Myocyte (in vitro differentiated cells): ENCODE results near the gene AICDA. TPM values are rescaled to one million over a fixed set of nuclear protein-coding genes. Genes with fewer than 3 reads are reported as not detected.
A peak's percentile ranks its signal among the peaks of the same experiment; 100 is the strongest.
"Not testable (repeated sequence)": the region's sequence is repeated elsewhere in the genome, so short reads cannot be mapped to it uniquely, and the experiment has no call there.

Experiments
- DNase-seq: peaks from one replicate; pipeline ENCODE4 v3.0.0-alpha.2; 2012; ENCODE audit warnings: low read depth
- polyA plus RNA-seq: library from polyadenylated mRNA; unstranded; fragments of >200 nt; gene quantifications from one replicate; pipeline ENCODE4 v1.2.1, GENCODE V29; 2012; ENCODE audit warnings: missing spikeins
- total RNA-seq: library from RNA; depleted of rRNA; stranded (reverse); fragments of >200 nt; gene quantifications from 2 replicates; pipeline ENCODE4 v1.2.3, GENCODE V29; 2014

Gene AICDA
- total RNA-seq = 0.43 TPM in 1 of 2 replicates, not detected in the other
- 0.20 TPM for polyA plus RNA-seq

- no peak for DNase-seq
Measured at GRCh38 chr12:8612629-8613028, at the start of gene AICDA. Gene AICDA (minus strand): TSS chr12:8612859. CDS start chr12:8612767, 92 bp downstream.

DNA sequence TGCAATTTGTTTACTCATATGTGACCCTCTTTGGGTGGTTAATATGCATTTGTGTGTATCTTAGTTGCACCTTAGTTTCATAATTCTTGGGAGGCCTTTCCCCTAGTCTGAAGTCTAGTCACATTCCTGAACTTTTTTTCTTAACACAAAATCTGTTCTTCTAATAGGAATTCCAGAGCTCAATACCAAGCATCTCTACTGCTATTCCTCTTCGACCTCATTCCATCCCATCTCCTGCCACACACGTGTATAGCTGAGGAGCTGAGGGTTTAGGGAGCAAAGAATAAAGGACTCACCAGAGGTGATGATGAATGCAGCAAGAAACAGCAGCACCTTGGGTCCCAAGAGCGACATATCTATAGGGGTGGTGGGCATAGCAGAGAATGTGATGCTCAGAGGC lies 49.1 kb upstream of the AICDA start:
- no peak for DNase-seq

DNA sequence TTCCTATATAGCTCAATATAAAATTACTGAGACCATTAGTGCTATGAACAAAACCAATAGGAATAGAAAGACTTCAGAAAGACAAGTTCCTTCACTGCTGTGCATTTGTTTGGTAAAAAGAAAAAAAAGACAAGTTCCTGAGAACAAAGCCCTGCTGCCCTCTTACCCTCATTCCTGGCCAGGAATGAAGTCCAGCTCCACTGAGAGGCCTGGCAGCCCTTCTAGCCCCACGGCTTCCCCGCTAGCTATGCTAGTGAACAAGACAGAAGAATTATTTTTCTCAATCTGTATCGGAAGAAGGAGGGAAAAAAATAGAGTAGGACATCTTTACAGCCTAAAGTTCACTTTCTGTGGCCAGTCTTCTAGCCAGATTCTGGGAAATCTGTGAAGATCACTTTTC lies 48.4 kb upstream of the AICDA start:
- no peak for DNase-seq

DNA sequence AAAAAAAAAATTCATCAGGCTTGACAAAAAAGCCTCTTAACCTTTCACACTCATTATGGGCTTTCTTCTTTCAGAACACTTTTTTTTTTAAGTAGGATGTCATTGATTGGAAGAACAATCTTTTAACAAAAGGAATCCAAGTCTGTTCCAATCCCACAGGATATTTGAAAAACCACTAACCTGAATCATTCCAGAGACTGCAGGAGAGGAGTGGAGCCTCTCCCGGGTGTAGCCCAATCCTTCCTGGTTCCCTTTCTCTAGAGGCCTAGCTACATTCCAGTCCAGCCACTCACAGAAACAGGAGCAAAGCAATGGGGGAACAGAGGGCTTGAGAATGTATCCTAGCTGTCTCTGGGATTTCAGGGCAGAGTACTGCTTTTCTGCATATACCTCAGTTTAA lies 45.7 kb upstream of the AICDA start:
- peak; percentile 69 for DNase-seq

DNA sequence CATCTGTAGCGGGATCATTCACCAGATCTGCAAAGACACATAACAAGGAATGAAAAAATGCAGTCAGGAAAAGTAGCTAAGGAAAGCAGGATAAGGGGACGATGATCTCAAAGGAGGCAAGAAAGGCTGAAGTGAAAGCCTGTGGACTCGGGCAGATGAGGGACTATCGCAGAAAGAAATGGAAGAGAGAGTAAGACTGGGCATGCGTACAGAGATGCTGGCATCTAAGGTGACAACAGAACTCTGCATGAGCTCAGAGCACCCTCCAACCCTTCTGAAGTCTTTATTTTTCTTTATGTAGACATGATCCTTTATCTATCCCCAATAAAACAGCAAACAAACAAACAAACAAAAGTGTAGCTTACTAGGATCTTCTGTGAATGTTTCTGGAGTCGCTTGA lies 42.8 kb upstream of the AICDA start:
- DNase-seq = no peak

DNA sequence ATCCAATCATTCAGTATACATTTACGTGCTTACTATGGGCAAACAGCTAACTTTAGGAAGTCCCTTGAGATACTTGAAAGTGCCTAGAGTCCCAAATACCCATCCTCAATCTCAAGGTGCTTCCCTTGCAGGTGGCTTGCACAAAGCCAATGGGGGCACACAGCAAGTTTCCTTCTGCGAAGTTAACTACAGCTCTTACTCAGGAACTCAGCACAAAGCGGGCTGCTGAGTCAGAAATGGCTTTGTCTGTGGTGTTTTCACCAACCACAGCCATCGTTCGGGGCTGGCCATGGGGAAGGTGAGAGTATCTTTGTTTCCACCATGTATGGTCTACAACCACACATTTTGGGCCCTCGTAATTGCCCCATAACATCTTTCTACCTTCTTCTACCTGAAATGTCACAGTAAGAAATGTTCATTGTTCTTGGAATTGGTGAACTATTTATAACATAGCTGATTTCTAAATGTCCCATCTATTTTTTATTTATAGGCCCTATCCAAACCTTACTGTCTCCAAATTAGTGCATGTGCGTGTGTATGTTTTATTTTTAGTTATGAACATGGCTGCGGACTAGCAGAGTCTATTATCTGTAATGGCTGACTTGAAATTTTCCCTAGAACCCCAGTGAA lies 36.0 kb upstream of the AICDA start:
- peak; percentile 44 for DNase-seq

DNA sequence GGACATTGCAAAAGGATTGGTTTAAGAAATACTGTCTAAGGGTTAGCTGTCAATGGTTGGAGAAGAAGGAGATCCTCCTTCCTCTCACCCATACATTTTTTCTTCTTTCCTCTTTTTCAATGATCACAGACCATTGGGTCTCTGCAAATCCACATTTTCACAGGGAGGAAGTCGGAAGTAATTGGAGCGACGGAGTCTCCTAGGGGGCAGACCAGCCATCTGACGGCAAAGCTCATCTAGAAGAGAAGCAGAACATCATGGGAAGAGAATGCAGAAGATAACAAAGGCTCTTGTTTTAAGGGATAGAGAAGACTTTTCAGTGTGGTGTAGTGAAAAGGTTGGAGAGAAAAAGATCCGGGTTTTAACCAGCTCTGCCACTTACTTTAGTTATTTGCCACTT lies 35.3 kb upstream of the AICDA start:
- DNase-seq = no peak

DNA sequence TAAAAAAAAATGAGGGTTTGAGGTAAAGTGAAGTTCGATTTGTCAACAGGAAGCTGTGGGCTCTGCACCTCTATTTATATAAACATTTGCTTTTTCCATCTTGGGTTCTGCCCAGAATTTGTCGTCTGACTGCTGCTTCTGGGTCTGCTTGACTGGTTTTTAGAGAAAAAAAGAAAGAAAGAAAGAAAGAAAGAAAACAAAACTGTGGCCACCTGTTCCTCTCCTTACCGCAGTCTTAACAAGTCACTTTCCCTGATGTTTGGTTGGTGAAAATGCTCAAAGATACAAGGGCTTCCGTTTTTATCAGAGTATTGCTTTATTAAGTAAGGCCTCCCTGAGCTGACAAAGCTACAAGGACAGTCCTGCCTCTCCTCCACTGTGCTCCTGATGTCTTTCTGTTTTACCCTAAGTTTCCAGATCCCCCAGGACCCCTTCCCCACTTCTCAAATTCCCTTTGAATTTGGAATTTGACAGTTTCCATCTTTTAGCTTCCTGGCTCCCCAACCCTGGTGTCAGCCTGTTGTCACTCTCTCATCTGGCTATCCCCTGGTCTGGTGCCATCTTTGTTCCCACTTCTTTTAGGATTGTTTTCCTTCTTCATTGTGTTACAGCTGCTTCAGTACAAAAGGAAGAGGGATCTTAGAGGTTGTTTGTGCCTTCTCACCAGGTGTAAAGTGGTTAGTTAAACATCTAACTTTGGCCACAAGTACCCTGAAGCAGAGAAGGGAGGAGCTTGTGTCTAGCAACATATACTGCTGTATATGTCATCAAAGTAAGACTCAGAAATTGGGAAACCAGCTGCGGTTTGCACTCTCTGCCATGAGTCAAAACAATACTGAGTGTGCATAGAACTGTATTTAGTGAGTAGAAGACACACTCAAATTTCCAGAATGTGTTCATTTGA lies 31.9 kb upstream of the AICDA start:
- peak; percentile 46 for DNase-seq

GRCh38 chr12:8642775-8643174 lies 30.1 kb upstream of the AICDA start:
- DNase-seq = no peak

DNA sequence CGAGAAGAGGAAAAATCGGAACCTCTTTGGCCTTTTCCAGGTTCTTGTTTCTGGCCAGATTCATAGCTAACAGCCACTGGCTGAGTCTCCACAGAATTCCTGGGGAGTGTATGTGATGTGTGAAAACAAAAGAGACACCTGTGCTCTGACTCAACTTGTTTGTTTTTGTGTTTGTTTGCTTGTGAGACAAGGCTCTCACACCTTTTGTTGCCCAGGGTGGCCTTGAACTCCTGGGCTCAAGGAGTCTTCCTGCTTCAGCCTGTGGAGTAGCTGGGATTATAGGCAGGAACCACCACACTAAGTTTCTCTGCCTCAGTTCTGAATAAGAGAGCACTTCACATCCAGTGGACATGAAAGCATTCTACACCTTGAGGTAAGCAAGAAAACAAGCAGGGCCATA lies 27.3 kb upstream of the AICDA start:
- DNase-seq = no peak

GRCh38 chr12:8638951-8639350 lies 26.3 kb upstream of the AICDA start:
- no peak for DNase-seq

- no peak for DNase-seq
Measured at GRCh38 chr12:8637666-8638065, 25.0 kb upstream of the AICDA start.

GRCh38 chr12:8637244-8637643 lies 24.6 kb upstream of the AICDA start:
- DNase-seq = no peak

- peak; percentile 72 for DNase-seq
Measured at GRCh38 chr12:8636581-8636980, 23.9 kb upstream of the AICDA start.

DNA sequence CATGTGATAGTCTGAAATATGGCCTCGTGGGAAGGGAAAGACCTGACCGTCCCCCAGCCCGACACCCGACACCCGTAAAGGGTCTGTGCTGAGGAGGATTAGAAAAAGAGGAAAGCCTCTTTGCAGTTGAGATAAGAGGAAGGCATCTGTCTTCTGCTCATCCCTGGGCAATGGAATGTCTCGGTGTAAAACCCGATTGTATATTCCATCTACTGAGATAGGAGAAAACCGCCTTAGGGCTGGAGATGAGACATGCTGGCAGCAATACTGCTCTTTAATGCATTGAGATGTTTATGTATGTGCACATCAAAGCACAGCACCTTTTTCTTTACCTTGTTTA lies 23.3 kb upstream of the AICDA start:
- DNase-seq = not testable (repeated sequence)

GRCh38 chr12:8635342-8636006 lies 22.8 kb upstream of the AICDA start:
- not testable (repeated sequence) for DNase-seq

- DNase-seq = no peak
Measured at GRCh38 chr12:8630131-8630530, 17.5 kb upstream of the AICDA start.

- peak; percentile 94 for DNase-seq
Measured at GRCh38 chr12:8629486-8630033, 16.9 kb upstream of the AICDA start.

- peak; percentile 52 for DNase-seq
Measured at GRCh38 chr12:8628731-8629130, 16.1 kb upstream of the AICDA start.

- not testable (repeated sequence) for DNase-seq
Measured at GRCh38 chr12:8624750-8625149, 12.1 kb upstream of the AICDA start.

DNA sequence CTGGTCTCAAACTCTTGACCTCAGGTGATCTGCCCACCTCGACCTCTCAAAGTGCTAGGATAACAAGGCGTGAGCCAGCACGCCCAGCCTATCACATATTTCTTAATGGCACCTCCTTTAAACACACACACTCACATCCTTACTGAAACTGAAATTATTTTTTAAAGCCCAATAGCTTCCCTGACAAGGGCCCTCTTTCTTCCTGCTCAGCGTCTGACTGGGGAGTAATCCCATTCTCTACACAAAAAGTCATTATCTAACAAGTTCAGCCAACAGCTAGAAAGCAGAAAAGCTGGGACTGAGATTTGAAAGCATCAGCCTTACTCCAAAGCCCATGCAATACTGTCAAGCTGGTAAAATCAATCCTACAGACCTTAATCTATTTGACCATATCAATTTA lies 10.0 kb upstream of the AICDA start:
- no peak for DNase-seq

DNA sequence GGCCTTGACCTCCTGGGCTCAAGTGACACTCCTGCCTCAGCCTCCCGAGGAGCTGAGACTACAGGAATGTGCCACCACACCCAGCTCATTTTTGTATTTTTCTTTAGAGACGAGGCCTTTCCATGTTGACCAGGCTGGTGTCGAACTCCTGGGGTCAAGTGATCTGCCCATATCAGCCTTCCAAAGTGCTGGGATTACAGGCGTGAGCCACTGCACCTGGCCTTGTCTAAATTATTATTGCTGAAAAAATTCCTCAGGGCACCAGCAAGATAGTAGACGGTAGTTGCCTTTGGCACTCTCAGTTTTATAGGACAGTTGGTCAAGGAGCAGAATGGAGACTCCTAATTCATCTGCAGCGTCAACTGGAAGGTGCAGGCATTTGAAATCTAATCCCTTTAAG lies 2.5 kb upstream of the AICDA start:
- no peak for DNase-seq
